Hepatocyte (in vitro differentiated cells): Measurements from ENCODE around the gene CDC42SE1. TPM values are rescaled to one million over a fixed set of nuclear protein-coding genes. Genes with fewer than 3 reads are reported as not detected.
"Not testable (repeated sequence)": the region's sequence is repeated elsewhere in the genome, so short reads cannot be mapped to it uniquely, and the experiment has no call there.

Source experiments
- DNase-seq: peaks from one replicate; pipeline ENCODE4 v3.0.0-alpha.2; 2016; ENCODE audit warnings: low spot score
- H2AFZ ChIP-seq: fragments of 200-600 bp; sonication (generic); 2 replicates; pipeline ENCODE4 v1.6.0; 2016; ENCODE audit warnings: antibody characterized with exemption, mild to moderate bottlenecking
- H3K27ac ChIP-seq: fragments of 200-600 bp; sonication (generic); 2 replicates; pipeline ENCODE4 v1.5.1; 2016; ENCODE audit warnings: mild to moderate bottlenecking
- H3K27me3 ChIP-seq: fragments of 200-600 bp; sonication (generic); 2 replicates; pipeline ENCODE4 v1.6.1; 2016
- H3K36me3 ChIP-seq: fragments of 200-600 bp; sonication (generic); replicated peaks from 2 replicates; pipeline ENCODE4 v1.5.1; 2016; ENCODE audit warnings: low read depth; ENCODE audit not compliant: insufficient read depth
- H3K4me1 ChIP-seq: fragments of 200-600 bp; sonication (generic); 2 replicates; pipeline ENCODE4 v1.5.1; 2016; ENCODE audit warnings: mild to moderate bottlenecking, moderate library complexity; ENCODE audit not compliant: insufficient read depth
- H3K4me2 ChIP-seq: fragments of 200-600 bp; sonication (generic); 2 replicates; pipeline ENCODE4 v1.6.0; 2016
- H3K4me3 ChIP-seq: fragments of 200-600 bp; sonication (generic); 2 replicates; pipeline ENCODE4 v1.5.1; 2016; ENCODE audit warnings: mild to moderate bottlenecking
- H3K79me2 ChIP-seq: fragments of 200-600 bp; sonication (generic); 2 replicates; pipeline ENCODE4 v1.6.0; 2017; ENCODE audit warnings: mild to moderate bottlenecking
- H3K9me2 ChIP-seq: fragments of 200-600 bp; sonication (generic); replicated peaks from 2 replicates; pipeline ENCODE4 v1.6.0; 2017; ENCODE audit warnings: mild to moderate bottlenecking; ENCODE audit not compliant: insufficient read depth
- H3K9me3 ChIP-seq: fragments of 200-600 bp; sonication (generic); 2 replicates; pipeline ENCODE4 v1.5.1; 2016; ENCODE audit warnings: low read depth, mild to moderate bottlenecking
- H4K20me1 ChIP-seq: fragments of 200-600 bp; sonication (generic); 2 replicates; pipeline ENCODE4 v1.6.0; 2016; ENCODE audit warnings: mild to moderate bottlenecking; ENCODE audit not compliant: insufficient read depth, poor library complexity, severe bottlenecking
- CTCF ChIP-seq: fragments of 200-600 bp; sonication (generic); IDR thresholded peaks from 2 replicates; pipeline ENCODE4 v1.5.1; 2016; ENCODE audit warnings: antibody characterized with exemption, mild to moderate bottlenecking; ENCODE audit not compliant: poor library complexity
- EZH2 ChIP-seq: fragments of 200-600 bp; sonication (generic); IDR thresholded peaks from 2 replicates; pipeline ENCODE4 v1.6.1; 2016; ENCODE audit warnings: antibody characterized with exemption, mild to moderate bottlenecking, borderline replicate concordance
- EZH2phosphoT487 ChIP-seq: fragments of 200-600 bp; sonication (generic); IDR thresholded peaks from one replicate; pipeline ENCODE4 v1.6.1; 2018; ENCODE audit warnings: antibody characterized with exemption, mild to moderate bottlenecking, low read depth, moderate library complexity; ENCODE audit not compliant: unreplicated experiment, severe bottlenecking
- WGBS: methylation state at CpG from one replicate; pipeline ENCODE4 v1.1.6; 2016; ENCODE audit warnings: low lambda C conversion rate; ENCODE audit errors: missing lambda C conversion rate; 5-methylcytosine and 5-hydroxymethylcytosine counted together
- polyA plus RNA-seq: library from polyadenylated mRNA; unstranded; fragments of >200 nt; fragmentation: Nextera tagmentation; extraction: Ambion mirVana; gene quantifications from 2 replicates; pipeline ENCODE4 v1.2.1, GENCODE V29; 2016
- total RNA-seq: library from RNA; depleted of rRNA; stranded (reverse); fragments of >200 nt; gene quantifications from 2 replicates; pipeline ENCODE4 v1.2.3, GENCODE V29; 2014

Gene CDC42SE1
- total and polyA plus RNA-seq, 2 experiments from 2014 or later, result 19.0 to 60.2 TPM

- no peak for DNase-seq
Observed at GRCh38 chr1:151104630-151105029, 45.2 kb upstream of the CDC42SE1 start.

DNA sequence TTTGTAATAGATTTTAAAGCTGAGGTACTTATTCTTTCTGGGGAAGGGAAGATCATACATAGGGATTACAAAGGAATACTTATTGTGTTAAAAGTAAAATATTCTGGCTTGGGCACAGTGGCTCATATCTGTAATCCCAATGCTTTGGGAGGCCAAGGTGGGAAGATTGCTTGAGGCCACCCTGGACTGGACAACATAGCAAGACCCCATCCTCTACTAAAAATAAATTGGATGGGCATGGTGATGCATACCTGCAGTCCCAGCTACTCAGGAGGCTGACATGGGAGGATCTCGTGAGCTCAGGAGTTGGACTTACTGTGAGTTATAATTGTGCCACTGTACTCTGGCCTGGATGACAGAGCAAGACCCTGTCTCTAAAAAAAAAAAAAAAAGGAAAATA lies 38.7 kb upstream of the CDC42SE1 start:
- Histone ChIP-seq H3K4me1 (no peaks in the 10 kb centered on the region), H3K27me3 (no peaks in the 10 kb centered on the region), H2AFZ (no peak overlapping the region), H3K4me2 (no peak overlapping the region), H3K9me3 (no peaks in the 10 kb centered on the region), H3K9me2 (no peaks in the 10 kb centered on the region), H4K20me1 (no peaks in the 10 kb centered on the region), H3K79me2 (no peaks in the 10 kb centered on the region), H3K4me3 (no peak overlapping the region), H3K36me3 (no peaks in the 10 kb centered on the region), H3K27ac (no peak overlapping the region)
- no peak for DNase-seq
- WGBS, result 100% methylated on average over 1 of the region's 1 CpG
- TF ChIP-seq CTCF (no peak), EZH2phosphoT487 (no peak), EZH2 (no peak)

More at GRCh38 chr1:151104630-151105029, 45.2 kb upstream of the CDC42SE1 start:
- TF ChIP-seq EZH2phosphoT487 (no peak), EZH2 (no peak), CTCF (no peak)
- no peak overlapping the region for H3K4me2 ChIP-seq
- H3K27me3 ChIP-seq, result no peaks in the 10 kb centered on the region
- no peaks in the 10 kb centered on the region for H3K79me2 ChIP-seq
- H3K36me3 ChIP-seq, result no peaks in the 10 kb centered on the region
- H3K4me3 ChIP-seq, result no peak overlapping the region
- no peaks in the 10 kb centered on the region for H4K20me1 ChIP-seq
- no peaks in the 10 kb centered on the region for H3K9me3 ChIP-seq
- no peak overlapping the region for H3K27ac ChIP-seq
- no peaks in the 10 kb centered on the region for H3K9me2 ChIP-seq
- H2AFZ ChIP-seq, result no peak overlapping the region
- no peaks in the 10 kb centered on the region for H3K4me1 ChIP-seq

DNA sequence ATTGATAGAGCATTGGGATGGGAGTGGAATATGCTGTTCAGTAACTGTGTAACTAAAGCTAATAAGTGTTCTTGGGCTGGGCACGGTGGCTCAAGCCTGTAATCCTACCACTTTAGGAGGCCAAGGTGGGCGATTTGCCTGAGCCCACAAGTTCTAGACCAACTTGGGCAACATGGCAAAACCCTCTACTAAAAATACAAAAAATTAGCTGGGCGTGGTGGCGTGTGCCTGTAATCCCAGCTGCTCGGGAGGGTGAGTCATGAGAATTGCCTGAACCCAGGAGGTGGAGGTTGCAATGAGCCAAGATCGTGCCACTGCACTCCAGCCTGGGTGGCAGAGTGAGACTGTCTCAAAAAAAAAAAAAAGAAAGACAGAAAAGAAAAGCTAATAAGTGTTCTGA lies 38.0 kb upstream of the CDC42SE1 start:
- not testable (repeated sequence) for H4K20me1 ChIP-seq, H3K79me2 ChIP-seq, H3K9me2 ChIP-seq, H3K9me3 ChIP-seq, H3K36me3 ChIP-seq, H3K4me2 ChIP-seq, H3K27me3 ChIP-seq, H2AFZ ChIP-seq, H3K27ac ChIP-seq, H3K4me3 ChIP-seq, H3K4me1 ChIP-seq, DNase-seq
- WGBS, result 82% methylated on average over 6 of the region's 6 CpGs

DNA sequence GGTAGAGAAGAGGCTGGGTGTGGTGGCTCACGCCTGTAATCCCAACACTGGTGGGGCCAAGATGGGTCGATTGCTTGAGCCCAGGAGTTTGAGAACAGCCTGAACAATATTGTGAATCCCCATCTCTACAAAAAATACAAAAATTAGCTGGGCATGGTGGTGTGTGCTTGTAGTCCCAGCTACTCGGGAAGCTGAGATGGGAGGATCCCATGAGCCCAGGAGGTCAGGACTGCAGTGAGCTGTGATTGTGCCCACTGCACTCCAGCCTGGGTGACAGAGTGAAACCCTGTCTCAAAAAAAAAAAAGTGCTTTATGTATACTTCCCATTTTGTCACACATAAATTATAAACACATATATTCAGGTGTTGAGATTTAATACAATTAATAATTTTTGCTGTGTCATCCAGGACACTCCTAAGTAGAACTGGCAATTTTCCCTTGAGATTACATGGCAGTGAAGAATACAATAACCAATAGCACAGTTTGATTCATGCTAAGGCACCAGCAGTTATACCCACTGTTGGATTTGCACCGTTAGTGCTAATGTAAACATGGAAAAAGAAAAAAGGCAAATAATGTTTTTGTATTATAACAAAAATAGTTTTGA lies 26.6 kb upstream of the CDC42SE1 start:
- DNase-seq, result no peak
- Histone ChIP-seq H3K4me2 (no peak overlapping the region), H3K4me1 (no peaks in the 10 kb centered on the region), H2AFZ (no peak overlapping the region), H3K27me3 (no peaks in the 10 kb centered on the region), H3K79me2 (no peaks in the 10 kb centered on the region), H3K9me2 (no peaks in the 10 kb centered on the region), H3K36me3 (no peaks in the 10 kb centered on the region), H3K9me3 (no peaks in the 10 kb centered on the region), H3K27ac (no peak overlapping the region), H3K4me3 (no peak overlapping the region), H4K20me1 (no peaks in the 10 kb centered on the region)
- no peak for TF ChIP-seq CTCF
- WGBS, result 86% methylated on average over 4 of the region's 4 CpGs
